ENCODE results near the gene MYPN.
A peak's percentile ranks its signal among the peaks of the same experiment; 100 is the strongest.
"Not testable (repeated sequence)": the region's sequence is repeated elsewhere in the genome, so short reads cannot be mapped to it uniquely, and the experiment has no call there.

MYPN gene

GRCh38 chr10:68109331-68109730, at the start of gene MYPN:
TSS of gene MYPN (plus strand) at chr10:68109488. CDS start at chr10:68121439, 11,951 bp downstream.
- DNase-seq = no peak

- no peak for DNase-seq
These were observed 42.3 kb upstream of the MYPN start for GRCh38 chr10:68067029-68067428.

GRCh38 chr10:68067508-68067907, 41.8 kb upstream of the MYPN start:
- no peak for DNase-seq

- DNase-seq = no peak
These were observed 35.7 kb upstream of the MYPN start for GRCh38 chr10:68073631-68074030.

- DNase-seq = no peak
These were observed 35.1 kb upstream of the MYPN start for GRCh38 chr10:68074031-68074774.

GRCh38 chr10:68074775-68075549, 34.3 kb upstream of the MYPN start, which contains the start of gene HERC4:
TSS of gene HERC4 (minus strand) at chr10:68075283. CDS start at chr10:68073108, 2,175 bp downstream.
- peak; percentile 81 for DNase-seq

- DNase-seq = no peak
These were observed 33.7 kb upstream of the MYPN start for GRCh38 chr10:68075550-68076004.

GRCh38 chr10:68076081-68076480, 33.2 kb upstream of the MYPN start:
- DNase-seq = not testable (repeated sequence)

GRCh38 chr10:68077026-68077425, 32.3 kb upstream of the MYPN start:
- no peak for DNase-seq

GRCh38 chr10:68079434-68079833, 29.9 kb upstream of the MYPN start:
- no peak for DNase-seq

GRCh38 chr10:68080853-68081431, 28.3 kb upstream of the MYPN start:
- DNase-seq = no peak

- DNase-seq = no peak
These were observed 27.4 kb upstream of the MYPN start for GRCh38 chr10:68081916-68082315.

GRCh38 chr10:68082872-68083271, 26.4 kb upstream of the MYPN start:
- DNase-seq = no peak

- no peak for DNase-seq
These were observed 25.3 kb upstream of the MYPN start for GRCh38 chr10:68083953-68084352.

GRCh38 chr10:68084469-68084868, 24.8 kb upstream of the MYPN start:
- no peak for DNase-seq

GRCh38 chr10:68086011-68086410, 23.3 kb upstream of the MYPN start:
- no peak for DNase-seq

- no peak for DNase-seq
These were observed 22.2 kb upstream of the MYPN start for GRCh38 chr10:68086910-68087684.

- DNase-seq = no peak
These were observed 21.4 kb upstream of the MYPN start for GRCh38 chr10:68087685-68088401.

GRCh38 chr10:68088740-68089139, 20.5 kb upstream of the MYPN start:
- no peak for DNase-seq

GRCh38 chr10:68090586-68090985, 18.7 kb upstream of the MYPN start:
- DNase-seq = no peak

- DNase-seq = no peak
These were observed 16.8 kb upstream of the MYPN start for GRCh38 chr10:68092512-68092911.

- no peak for DNase-seq
These were observed 14.1 kb upstream of the MYPN start for GRCh38 chr10:68095153-68095552.
